Pancreas (tissue), 10 donors: ENCODE measurements around the gene TTC22. TPM values are rescaled to one million over a fixed set of nuclear protein-coding genes. Genes with fewer than 3 reads are reported as not detected.

Experiments used
- ATAC-seq, 4 donors: fragments of 200-7000 bp; cut with Tn5 transposase; one replicate each; pipeline versions ENCODE4 v1.8.0 to v1.9.1; 2020; ENCODE audit warnings: mild to moderate bottlenecking in 4 of 4, moderate library complexity in 4 of 4
- DNase-seq, 6 donors: peaks; one replicate each; pipeline ENCODE4 v3.0.0-alpha.2; 2020
- FAIRE-seq: peaks from 2 replicates; lab custom pipeline; 2012; peaks lifted over from hg19 to GRCh38; lab: Jason Lieb, UNC
- H3K27ac ChIP-seq, 4 donors: fragments of 200-600 bp; sonication (generic); 1 replicate in 3 of 4; 2 replicates in 1 of 4; pipeline versions ENCODE4 v1.5.0 to v1.8.0; 2020
- H3K27me3 ChIP-seq, 4 donors: fragments of 200-600 bp; one replicate each; pipeline ENCODE4 v1.8.0; 2021
- H3K36me3 ChIP-seq, 3 donors: fragments of 200-600 bp; sonication (generic) in 1 of 3; one replicate each; pipeline versions ENCODE4 v1.5.0 to v1.8.0; 2020 to 2021
- H3K4me1 ChIP-seq, 3 donors: fragments of 200-600 bp; one replicate each; pipeline ENCODE4 v1.8.0; 2021
- H3K4me3 ChIP-seq, 4 donors: fragments of 200-600 bp; sonication (generic) in 2 of 4; one replicate each; pipeline versions ENCODE4 v1.5.0 to v1.8.0; 2020 to 2021
- H3K9me3 ChIP-seq, 4 donors: fragments of 200-600 bp; one replicate each; pipeline ENCODE4 v1.8.0; 2021
- CTCF ChIP-seq, 4 donors: fragments of 200-600 bp; sonication (generic) in 3 of 4; IDR thresholded peaks; one replicate each; pipeline versions ENCODE4 v1.5.0 to v1.8.0; 2021; ENCODE audit warnings: antibody characterized with exemption in 4 of 4
- WGBS, 2 donors: extraction: QIAGEN DNeasy Blood & Tissue Kit; methylation state at CpG; one replicate each; pipeline ENCODE4 v1.1.7; 2013; 5-methylcytosine and 5-hydroxymethylcytosine counted together
- intact Hi-C, 3 donors: fragments of 100-400 bp; cut with DNase I; formaldehyde crosslinking; loops; one replicate each; pipeline versions ENCODE4 v1.11.1 to v1.14.2; 2022
- polyA plus RNA-seq, 2 donors: library from polyadenylated mRNA; stranded (reverse); fragments of 200-250 nt; gene quantifications; one replicate each; pipeline ENCODE4 v1.2.3, GENCODE V29; 2013
- total RNA-seq, 6 donors: library from RNA; stranded (reverse); fragmentation: NEBNext Ultra II Directional in 4 of 6; extraction: Animal tissue kit (Norgen Biotek cat#: 25700) in 4 of 6; gene quantifications; one replicate each; pipeline versions ENCODE4 v1.2.1 to v1.2.4, GENCODE V29; 2021 to 2023
- donor health status: healthy with polysubstance abuse.
- donor health status: DM: no; HTN: no; CAD: no; lungs with moderate emphysema.
- donor health status: DM: no; HTN: no; CAD: no.
- donor health status: control.
- donor health status: control.
- donor health status: Bipolar disorder and iron deficiency.
- donor health status: DM: yes; HTN: yes; CAD: no.
- donor health status: DM: no; HTN: no; CAD: no.
- donor health status: DM: no; HTN: no; CAD: no.
- donor health status: DM: yes; HTN: yes; CAD: no.

TTC22 gene
- total and polyA plus RNA-seq, 8 donors, result 6.1 to 10.6 (median 7.1) TPM

GRCh38 chr1:54813485-54814125, 12.5 kb upstream of the TTC22 start:
- intact Hi-C loops, result loop anchor here in 2 of 3 donors (5.0 to 10.0 kb wide), 4 partner anchors 141 to 939 kb away; no protein-coding TSS in a partner anchor
- FAIRE-seq (no peak), ATAC-seq (no peak), DNase-seq (no peak)
- Histone ChIP-seq H3K27ac (no peak overlapping the region), H3K27me3 (no peaks in the 10 kb centered on the region), H3K4me3 (no peak overlapping the region), H3K36me3 (no peaks in the 10 kb centered on the region), H3K9me3 (no peaks in the 10 kb centered on the region), H3K4me1 (no peaks in the 10 kb centered on the region)
- TF ChIP-seq CTCF (IDR thresholded peaks at IDR 0.05), result no peak
- 85 to 92% methylated on average over 13 of the region's 13 CpGs for WGBS, 2 donors

GRCh38 chr1:54812801-54813484, 11.8 kb upstream of the TTC22 start:
- H3K4me3 ChIP-seq, result no peak overlapping the region
- TF ChIP-seq CTCF (IDR thresholded peaks at IDR 0.05), result no peak
- FAIRE-seq (no peak), DNase-seq (no peak), ATAC-seq (no peak)
- intact Hi-C loops, result loop anchor here in 2 of 3 donors (5.0 to 10.0 kb wide), 4 partner anchors 141 to 938 kb away; no protein-coding TSS in a partner anchor
- H3K9me3 ChIP-seq, result no peaks in the 10 kb centered on the region
- H3K27ac ChIP-seq, result no peak overlapping the region
- H3K36me3 ChIP-seq, result no peaks in the 10 kb centered on the region
- no peaks in the 10 kb centered on the region for H3K4me1 ChIP-seq
- WGBS, 2 donors, result 76 to 81% methylated on average over 13 of the region's 13 CpGs
- no peaks in the 10 kb centered on the region for H3K27me3 ChIP-seq

- ATAC-seq (no peak), DNase-seq (no peak), FAIRE-seq (no peak)
- Histone ChIP-seq H3K27me3 (no peaks in the 10 kb centered on the region), H3K9me3 (no peaks in the 10 kb centered on the region), H3K4me1 (no peaks in the 10 kb centered on the region), H3K4me3 (no peak overlapping the region), H3K36me3 (no peaks in the 10 kb centered on the region), H3K27ac (no peak overlapping the region)
- no peak for TF ChIP-seq CTCF (IDR thresholded peaks at IDR 0.05)
- intact Hi-C loops, result loop anchor here in 2 of 3 donors (5.0 to 10.0 kb wide), 4 partner anchors 140 to 937 kb away; no protein-coding TSS in a partner anchor
- 71 to 74% methylated on average over 18 of the region's 18 CpGs for WGBS, 2 donors
These were observed 10.9 kb upstream of the TTC22 start for GRCh38 chr1:54811739-54812655.

- TF ChIP-seq CTCF (IDR thresholded peaks at IDR 0.05), result no peak
- 73 to 82% methylated on average over 5 of the region's 5 CpGs for WGBS, 2 donors
- Histone ChIP-seq H3K27me3 (no peaks in the 10 kb centered on the region), H3K36me3 (no peaks in the 10 kb centered on the region), H3K27ac (no peak overlapping the region), H3K4me1 (no peaks in the 10 kb centered on the region), H3K9me3 (no peaks in the 10 kb centered on the region), H3K4me3 (no peak overlapping the region)
- ATAC-seq (no peak), FAIRE-seq (no peak), DNase-seq (no peak)
- intact Hi-C loops, result loop anchor here in 2 of 3 donors (5.0 to 10.0 kb wide), 4 partner anchors 139 to 936 kb away; no protein-coding TSS in a partner anchor
These were observed 9.9 kb upstream of the TTC22 start for GRCh38 chr1:54811066-54811465.
